ENCODE measurements around the gene SLAMF8. TPM values are rescaled to one million over a fixed set of nuclear protein-coding genes. Genes with fewer than 3 reads are reported as not detected.

Gene SLAMF8
- total RNA-seq, 1 experiment from 2014 or later = not detected

DNA sequence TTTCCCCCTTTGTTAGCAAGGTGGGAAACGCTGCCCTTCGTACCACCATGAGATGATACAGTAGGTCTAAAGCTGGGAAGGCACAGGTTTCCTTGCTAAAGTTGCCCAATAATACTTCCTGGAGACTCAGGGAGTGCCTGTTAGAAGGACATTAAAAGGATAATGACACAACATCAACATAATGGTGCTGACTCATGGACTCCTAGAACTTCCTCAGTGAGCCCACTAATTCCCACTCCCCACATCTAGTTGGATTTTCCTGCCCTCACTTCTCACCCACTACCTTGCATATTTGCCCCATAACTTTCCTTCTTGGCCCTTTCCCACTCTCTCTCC lies 55.8 kb downstream of the SLAMF8 start:
- WGBS (ENCODE audit: extremely low coverage, insufficient read length, low lambda C conversion rate) = no CpG with 5 or more reads among the region's 2 CpGs
- no peak overlapping the region for H2BK120ac ChIP-seq (ENCODE audit: low read depth, low read length, poor library complexity, severe bottlenecking)
- H3K27me3 ChIP-seq (ENCODE audit: insufficient read depth, low read length) = no peaks in the 10 kb centered on the region
- H3K9me3 Mint-ChIP-seq = no peaks in the 10 kb centered on the region
- H3T11ph ChIP-seq (ENCODE audit: low read length) = no peak overlapping the region
- H3K27me3 Mint-ChIP-seq (ENCODE audit: low read depth) = no peaks in the 10 kb centered on the region; the same call in none of the 2 replicates
- TF ChIP-seq, protein P1, sequence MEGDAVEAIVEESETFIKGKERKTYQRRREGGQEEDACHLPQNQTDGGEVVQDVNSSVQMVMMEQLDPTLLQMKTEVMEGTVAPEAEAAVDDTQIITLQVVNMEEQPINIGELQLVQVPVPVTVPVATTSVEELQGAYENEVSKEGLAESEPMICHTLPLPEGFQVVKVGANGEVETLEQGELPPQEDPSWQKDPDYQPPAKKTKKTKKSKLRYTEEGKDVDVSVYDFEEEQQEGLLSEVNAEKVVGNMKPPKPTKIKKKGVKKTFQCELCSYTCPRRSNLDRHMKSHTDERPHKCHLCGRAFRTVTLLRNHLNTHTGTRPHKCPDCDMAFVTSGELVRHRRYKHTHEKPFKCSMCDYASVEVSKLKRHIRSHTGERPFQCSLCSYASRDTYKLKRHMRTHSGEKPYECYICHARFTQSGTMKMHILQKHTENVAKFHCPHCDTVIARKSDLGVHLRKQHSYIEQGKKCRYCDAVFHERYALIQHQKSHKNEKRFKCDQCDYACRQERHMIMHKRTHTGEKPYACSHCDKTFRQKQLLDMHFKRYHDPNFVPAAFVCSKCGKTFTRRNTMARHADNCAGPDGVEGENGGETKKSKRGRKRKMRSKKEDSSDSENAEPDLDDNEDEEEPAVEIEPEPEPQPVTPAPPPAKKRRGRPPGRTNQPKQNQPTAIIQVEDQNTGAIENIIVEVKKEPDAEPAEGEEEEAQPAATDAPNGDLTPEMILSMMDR (conservative IDR thresholded peaks at IDR 0.05) = no peak
- no peaks in the 10 kb centered on the region for H3K23me2 ChIP-seq (ENCODE audit: insufficient read length, low read depth, low read length, poor library complexity, severe bottlenecking)
- no peak overlapping the region for H2AK5ac ChIP-seq (ENCODE audit: insufficient read length, low read length)
- H2BK20ac ChIP-seq (ENCODE audit: low read depth, low read length, poor library complexity, severe bottlenecking) = no peak overlapping the region
- H3K4me1 Mint-ChIP-seq = no peaks in the 10 kb centered on the region
- no peaks in the 10 kb centered on the region for H3K9me3 ChIP-seq (ENCODE audit: control insufficient read depth, low read depth, low read length)
- H3K56ac ChIP-seq (ENCODE audit: insufficient read length, low read depth, low read length) = no peak overlapping the region
- no peak overlapping the region for H4K91ac ChIP-seq (ENCODE audit: insufficient read length, low read depth, low read length)
- no peaks in the 10 kb centered on the region for H3K79me1 ChIP-seq (ENCODE audit: insufficient read depth, low read depth, low read length, poor library complexity, severe bottlenecking)
- no peak for DNase-seq
- no peak overlapping the region for H4K8ac ChIP-seq (replicated peaks; ENCODE audit: insufficient read length, low read depth, low read length)
- no peak overlapping the region for H4K5ac ChIP-seq (ENCODE audit: insufficient read length, low read depth, low read length)
- no peak overlapping the region for H3K14ac ChIP-seq (ENCODE audit: insufficient read depth, low read length)
- H3K4me1 ChIP-seq (ENCODE audit: insufficient read depth, low read length) = no peaks in the 10 kb centered on the region
- H3K18ac ChIP-seq (ENCODE audit: insufficient read length, low read depth, low read length) = no peak overlapping the region
- no peak overlapping the region for H2BK5ac ChIP-seq (ENCODE audit: insufficient read length, low read length)
- no peak overlapping the region for H3K27ac ChIP-seq (ENCODE audit: insufficient read length, low read depth, low read length)
- no peak overlapping the region for H3K23ac ChIP-seq (ENCODE audit: insufficient read length, low read depth, low read length)
- no peak overlapping the region for H2AFZ ChIP-seq (ENCODE audit: low read length)
- H3K27ac Mint-ChIP-seq = no peak overlapping the region
- no peak overlapping the region for H3K9ac ChIP-seq (ENCODE audit: extremely low read depth, insufficient read length, low read length)
- H2BK12ac ChIP-seq (ENCODE audit: insufficient read length, low read depth, low read length) = no peak overlapping the region
- no peaks in the 10 kb centered on the region for H3K36me3 Mint-ChIP-seq (ENCODE audit: insufficient read depth in 1 of 3, low read depth in 3 of 3)
- H3K4me3 Mint-ChIP-seq = no peak overlapping the region
- no peak overlapping the region for H2BK15ac ChIP-seq (ENCODE audit: low read depth, low read length)
- no peak overlapping the region for H3K4me2 ChIP-seq (ENCODE audit: insufficient read depth, insufficient read length, low read length)
- H3K79me2 ChIP-seq (ENCODE audit: insufficient read depth, low read length) = no peaks in the 10 kb centered on the region
- no peak overlapping the region for H3K4ac ChIP-seq (ENCODE audit: low read depth, low read length)
- H4K20me1 ChIP-seq (ENCODE audit: control insufficient read depth, insufficient read depth, insufficient read length) = no peaks in the 10 kb centered on the region
